Activated CD4-positive, alpha-beta T cell treated with anti-CD3 and anti-CD28 coated beads, Interleukin-2, amount 50 U/mL, for 1 hour (primary cell): ENCODE results near the gene MMD2.
A peak's percentile ranks its signal among the peaks of the same experiment; 100 is the strongest.
"Not testable (repeated sequence)": the region's sequence is repeated elsewhere in the genome, so short reads cannot be mapped to it uniquely, and the experiment has no call there.

Experiments used
- DNase-seq: peaks from one replicate; pipeline ENCODE4 v3.0.0-alpha.2; 2020

MMD2 gene

DNA sequence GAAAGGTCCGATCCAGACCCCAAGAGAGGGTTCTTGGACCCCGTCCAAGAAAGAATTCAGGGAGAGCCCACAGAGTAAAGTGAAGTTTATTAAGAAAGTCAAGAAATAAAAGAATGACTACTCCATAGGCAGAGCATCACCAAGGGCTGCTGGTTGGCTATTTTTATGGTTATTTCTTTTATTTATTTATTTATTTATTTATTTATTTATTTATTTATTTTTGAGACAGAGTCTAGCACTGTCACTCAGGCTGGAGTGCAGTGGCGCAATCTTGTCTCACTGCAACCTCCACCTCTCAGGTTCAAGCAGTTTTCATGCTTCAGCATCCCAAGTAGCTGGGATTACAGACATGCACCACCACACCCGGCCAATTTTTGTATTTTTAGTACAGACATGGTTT is 65.8 kb downstream of the MMD2 start:
- not testable (repeated sequence) for DNase-seq

GRCh38 chr7:4891522-4891921 is 67.5 kb downstream of the MMD2 start:
- not testable (repeated sequence) for DNase-seq

DNA sequence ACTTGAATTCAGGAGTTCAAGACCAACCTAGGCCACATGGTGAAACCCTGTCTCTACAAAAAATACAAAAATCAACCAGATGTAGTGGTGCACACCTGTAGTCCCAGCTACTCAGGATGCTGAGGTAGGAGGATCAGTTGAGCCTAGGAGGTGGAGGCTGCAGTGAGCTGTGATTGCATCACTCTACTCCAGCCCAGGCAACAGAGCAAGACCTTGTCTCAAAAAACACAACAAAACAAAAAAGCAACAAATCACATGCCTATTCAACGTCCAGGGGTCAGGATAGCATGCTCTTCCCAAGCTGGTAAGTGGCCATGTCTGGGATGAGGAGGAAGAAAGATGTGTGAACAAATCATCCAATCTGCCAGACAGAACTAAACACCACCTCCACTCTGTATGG is 69.3 kb downstream of the MMD2 start:
- DNase-seq = no peak

DNA sequence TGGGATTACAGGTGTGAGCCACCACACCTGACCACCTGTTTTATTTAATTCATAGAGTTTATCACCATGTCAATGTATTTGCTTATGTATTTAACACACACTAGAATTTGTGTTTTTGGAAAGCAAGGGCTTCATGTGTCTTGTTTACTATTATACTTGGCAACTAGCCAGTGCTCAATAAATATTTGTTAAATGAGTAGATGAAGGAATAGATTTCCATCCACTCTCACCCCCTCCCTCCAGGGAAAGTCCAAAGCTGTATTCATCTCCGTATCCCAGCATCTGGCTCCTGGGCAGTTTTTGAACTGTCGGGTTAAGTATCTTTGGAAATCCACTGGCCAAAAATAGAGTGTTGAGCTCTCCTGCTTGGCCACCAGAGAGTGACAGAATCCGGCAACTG is 70.8 kb downstream of the MMD2 start:
- no peak for DNase-seq

DNA sequence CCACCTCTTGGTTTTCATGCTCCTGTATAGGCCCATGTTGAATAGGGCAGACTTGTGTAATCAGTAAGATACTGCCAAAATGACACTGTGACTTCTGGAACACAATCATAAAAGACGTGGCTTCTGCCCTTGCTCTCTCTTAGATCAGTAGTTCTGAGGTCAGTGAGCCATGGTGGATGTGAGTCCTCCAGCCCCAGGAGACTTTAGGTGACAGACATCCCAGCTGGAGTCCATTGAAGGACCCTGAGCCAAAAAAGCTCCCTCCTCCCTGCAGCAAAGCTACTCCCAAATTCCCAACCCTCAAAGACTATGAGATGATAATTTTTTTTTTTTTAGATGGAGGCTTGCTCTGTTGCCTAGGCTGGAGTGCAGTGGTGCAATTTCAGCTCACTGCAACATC is 72.3 kb downstream of the MMD2 start:
- no peak for DNase-seq

DNA sequence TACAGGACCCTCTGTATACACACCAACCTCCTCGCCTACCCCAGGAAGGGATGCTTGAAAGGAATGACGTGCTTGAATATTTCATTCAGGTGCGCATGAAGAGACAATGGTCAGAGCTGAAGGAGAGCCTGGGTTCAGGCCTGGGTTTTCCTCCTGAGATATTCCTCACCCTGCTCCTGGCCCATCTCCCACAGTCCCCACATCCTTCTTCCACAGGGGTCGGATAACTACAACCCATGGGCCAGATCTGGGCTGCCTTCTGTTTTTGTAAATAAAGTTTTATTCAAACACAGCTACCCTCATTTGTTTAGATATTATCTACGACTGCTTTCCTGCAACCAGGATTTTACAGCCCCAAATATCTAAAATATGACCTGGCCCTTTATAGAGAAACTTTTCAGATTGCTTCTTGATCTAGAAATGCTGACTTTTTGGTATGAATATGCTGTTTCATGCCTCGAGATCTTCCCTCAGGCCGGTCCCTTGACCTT is 73.6 kb downstream of the MMD2 start:
- no peak for DNase-seq

- DNase-seq = no peak
Observed at GRCh38 chr7:4884164-4884563, 74.8 kb downstream of the MMD2 start.

DNA sequence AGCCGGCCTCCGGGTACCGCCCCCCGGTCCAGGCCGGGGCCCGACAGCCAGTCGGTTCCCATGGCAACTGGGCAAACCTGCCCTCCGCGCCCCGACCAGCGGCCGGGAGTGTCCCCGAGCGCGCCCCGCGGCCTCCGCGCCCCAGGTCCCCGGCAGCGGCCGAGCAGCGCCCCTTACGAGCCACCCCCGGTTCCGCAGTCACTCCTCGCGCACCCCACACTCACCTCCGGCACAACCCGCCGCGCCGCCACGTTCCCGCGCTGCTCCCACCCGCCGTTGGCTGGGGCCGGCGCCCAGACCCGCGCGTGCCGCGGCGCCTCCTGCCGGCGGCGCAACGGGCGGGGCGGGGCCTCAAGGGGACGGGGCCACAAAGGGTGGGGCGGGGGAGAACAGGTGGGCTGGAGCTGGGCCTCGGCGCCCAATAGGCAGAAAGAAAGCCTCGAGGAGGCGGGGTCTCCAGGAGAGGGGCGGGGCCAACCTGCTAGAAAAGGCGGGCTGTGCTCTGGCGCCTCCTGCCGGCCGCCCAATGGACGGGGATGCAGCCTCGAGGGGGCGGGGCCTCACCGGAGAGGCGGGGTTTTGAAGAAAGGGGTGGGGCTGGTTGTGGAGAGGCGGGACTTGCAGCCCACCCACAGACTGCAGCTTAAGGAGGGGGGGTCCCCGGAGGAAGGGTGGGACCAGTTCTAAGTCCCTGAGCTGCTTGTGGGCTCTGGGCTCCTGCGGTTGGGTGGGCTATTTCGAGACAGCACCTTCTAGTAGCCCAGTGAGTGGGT is 75.4 kb downstream of the MMD2 start, which contains the start of gene RADIL:
Gene RADIL (minus strand): TSS at position 345 of the 773 bp plus-strand sequence. CDS start 5,577 bp downstream, outside the sequence.
- DNase-seq = peak; percentile 83

DNA sequence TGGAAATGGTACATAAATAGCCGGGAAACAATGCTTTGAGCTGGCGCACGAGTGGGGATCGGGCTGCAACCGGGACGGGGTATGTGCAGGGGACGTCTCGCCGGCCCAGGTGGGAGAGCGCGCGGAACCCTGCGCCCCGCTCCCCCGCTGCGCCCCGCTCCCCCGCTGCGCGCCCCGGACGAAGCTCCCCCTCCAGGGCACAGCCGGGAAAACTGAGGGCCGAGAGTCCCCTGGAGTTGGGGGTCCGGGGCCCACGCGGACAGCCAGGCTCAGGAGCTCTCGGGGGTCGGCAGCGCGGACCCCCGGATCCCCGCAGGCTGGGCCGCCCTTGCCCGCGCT is 76.0 kb downstream of the MMD2 start:
- DNase-seq = no peak

DNA sequence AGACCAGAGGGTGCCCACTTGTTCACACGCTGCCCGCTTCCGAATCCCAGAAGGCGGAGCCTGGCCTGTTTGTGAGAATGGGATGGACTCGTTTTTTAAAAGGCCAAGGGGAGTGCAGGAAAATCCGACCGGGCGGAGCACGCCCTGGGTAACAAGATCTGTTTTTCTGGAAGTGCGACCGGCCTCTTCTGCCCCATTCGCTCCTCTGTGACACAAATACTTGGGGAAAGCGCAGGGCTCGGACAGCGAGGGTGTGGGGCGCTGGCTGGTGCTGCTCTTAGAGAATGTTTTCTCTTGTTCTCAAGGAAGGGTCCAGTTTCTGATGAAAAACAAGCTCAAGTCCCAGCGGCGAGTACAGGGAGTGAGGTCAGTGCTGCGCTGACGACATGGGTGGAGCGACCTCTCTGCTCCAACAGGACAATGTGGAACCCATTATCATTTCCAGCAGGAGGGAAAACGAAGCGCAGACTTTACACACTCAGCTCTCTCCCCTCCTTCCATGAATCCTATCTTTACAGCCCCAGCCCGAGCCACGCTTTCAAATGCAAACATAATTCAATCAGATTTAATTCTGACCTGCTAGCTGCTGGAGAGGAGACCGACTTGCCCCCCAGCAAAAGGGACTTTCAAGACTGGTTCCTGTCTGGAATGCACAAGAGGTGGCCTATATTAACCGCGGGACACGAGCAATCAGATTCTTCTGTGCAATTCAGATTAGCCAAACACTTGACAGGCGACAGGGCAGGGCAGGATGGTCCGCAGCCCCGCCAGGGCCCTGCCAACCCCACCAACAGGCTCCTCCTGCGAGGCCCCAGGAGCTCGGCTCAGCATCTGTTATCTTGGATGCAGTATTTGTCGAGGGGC is 76.6 kb downstream of the MMD2 start:
- no peak for DNase-seq

GRCh38 chr7:4880218-4880617 is 78.8 kb downstream of the MMD2 start:
- no peak for DNase-seq

DNA sequence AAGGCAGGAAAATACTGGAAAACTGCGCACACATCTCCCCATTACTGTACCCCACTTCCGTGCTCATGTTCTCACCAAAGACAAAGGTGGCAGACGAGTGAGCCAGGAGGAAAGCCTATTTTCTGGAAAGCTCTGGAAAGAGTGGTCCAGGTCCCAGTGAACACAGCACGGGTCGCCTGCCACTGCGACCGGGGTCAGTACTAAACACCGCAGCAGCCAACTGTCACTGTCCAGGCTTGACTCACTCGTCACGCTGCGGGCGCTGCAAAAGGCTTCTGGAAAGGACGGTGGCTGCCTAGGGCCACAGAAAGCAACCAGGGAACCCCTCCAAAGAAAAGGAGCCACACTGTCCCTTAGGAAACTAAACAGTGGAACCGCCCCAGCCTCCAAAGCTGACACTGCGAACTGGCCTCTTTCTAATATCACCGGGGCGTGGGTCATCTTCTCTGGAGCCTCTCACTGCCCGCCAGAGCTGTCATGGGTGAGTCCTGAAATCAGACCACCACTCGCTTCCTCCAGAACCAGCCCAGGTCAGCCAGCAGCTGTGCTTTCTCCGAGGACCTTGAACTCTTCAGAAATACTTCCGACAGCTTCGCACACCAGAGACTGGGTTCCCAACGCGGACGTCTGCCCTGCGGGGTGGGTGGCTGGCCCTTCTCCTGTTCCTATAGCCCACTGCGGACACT is 79.4 kb downstream of the MMD2 start:
- no peak for DNase-seq

DNA sequence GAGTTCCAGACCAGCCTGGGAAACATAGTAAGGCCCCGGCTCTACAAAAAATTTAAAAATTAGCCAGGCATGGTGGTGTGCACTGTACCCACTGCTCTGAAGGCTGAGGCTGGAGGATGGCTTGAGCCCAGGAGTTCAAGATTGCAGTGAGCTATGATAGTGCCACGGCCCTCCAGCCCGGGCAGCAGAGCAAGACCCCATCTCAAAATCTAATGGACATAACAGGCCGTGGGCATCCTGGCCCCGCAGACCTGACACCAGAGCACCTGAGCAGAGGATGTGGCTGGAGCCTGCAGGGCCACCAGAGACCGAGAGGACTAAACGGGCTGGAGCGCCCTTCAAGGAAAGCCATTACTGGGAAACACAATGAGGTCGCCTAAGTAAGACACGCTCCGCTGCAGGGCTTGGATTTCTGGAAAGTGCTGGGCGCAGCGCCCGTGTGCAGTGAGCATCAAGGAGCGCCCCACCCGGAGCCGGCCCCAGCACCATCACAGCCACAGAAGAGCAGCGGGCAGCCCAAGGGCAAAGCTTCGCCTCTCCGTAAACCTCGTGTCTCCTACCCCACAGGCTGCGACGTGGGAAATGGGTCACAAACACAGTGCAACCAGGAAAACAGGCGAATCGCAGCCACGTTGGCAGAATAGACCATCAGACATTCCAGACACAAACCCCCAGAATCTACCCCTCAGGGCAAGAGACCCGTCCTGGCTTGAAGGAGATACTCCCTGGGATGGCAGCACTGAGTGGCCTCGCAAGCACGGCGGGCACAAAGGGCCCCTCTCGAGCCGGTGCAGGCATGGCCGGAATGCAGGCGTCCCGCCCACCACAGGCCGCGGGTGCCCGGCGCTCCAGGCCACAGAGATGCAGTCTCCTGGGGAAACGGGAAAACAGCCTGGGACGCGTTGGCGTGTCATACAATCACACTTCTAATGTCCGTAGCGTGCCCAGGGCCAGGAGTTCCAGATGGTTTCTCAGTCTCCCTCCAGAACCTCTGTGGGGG is 80.4 kb downstream of the MMD2 start:
- no peak for DNase-seq

DNA sequence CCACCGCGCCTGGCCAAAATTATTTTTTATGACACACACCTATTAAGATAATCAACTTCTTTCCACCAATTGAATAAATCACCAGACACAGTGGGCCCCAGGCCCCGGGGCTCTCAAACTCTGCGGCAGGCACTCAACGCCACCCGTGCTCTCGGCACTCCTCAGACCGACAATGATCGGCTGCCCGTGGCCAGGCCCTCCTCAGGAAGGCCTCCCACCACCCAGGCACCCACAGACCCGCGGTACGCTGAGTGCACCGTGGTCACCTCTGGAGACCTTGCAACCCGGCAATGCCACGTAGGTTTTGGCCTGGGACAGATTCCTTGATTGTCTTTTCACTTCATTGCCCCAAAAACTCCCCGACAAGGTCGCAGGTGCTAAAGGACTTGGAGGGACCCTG is 82.4 kb downstream of the MMD2 start:
- no peak for DNase-seq

GRCh38 chr7:4875391-4875790 is 83.6 kb downstream of the MMD2 start:
- no peak for DNase-seq

- DNase-seq = no peak
Observed at GRCh38 chr7:4873071-4873944, 85.7 kb downstream of the MMD2 start.

DNA sequence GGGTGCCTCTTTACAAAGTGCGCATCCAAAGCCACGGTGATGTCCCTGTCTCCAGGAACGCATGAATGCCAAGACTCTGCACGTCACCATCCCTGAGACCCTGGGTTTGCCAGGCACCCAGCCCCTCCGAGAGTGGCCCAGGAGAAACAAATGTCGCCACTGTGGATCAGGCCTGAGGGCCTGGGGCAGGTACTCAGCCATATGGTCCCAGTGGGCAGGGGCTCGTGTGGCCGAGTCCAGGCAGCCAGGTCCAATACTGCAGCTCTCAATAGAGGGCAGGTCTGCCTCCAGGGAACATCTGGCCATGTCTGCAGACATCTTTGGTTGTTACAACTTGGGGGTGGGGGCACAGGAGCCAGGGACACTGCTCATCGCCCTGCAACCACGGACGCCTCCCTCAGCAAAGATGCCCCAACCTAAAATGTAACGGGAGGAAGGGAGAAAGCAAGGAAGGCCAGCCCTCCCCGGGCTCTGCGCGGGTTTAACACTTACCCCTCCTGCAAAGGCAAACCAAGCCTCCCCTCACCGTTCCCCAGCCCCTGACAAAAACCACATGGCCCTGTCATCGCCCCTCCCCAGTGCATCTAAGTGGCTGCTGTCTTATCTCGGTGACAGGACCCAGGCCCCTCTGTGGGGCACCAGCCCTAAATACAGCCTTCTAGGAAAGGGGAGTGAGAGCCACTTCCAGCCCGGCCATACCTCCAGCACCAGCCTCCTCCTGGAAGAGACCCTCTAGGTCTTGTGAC is 86.9 kb downstream of the MMD2 start:
- DNase-seq = no peak

- no peak for DNase-seq
Observed at GRCh38 chr7:4871056-4871680, 87.8 kb downstream of the MMD2 start.

- no peak for DNase-seq
Observed at GRCh38 chr7:4868493-4868892, 90.5 kb downstream of the MMD2 start.
